GM18951 (cell line): Measurements from ENCODE around the gene TRIM8.
"Not testable (repeated sequence)": the region's sequence is repeated elsewhere in the genome, so short reads cannot be mapped to it uniquely, and the experiment has no call there.

Experiments used
- POLR2A ChIP-seq: IDR thresholded peaks from 4 replicates; pipeline ENCODE4 v1.6.1; 2011; ENCODE audit warnings: mild to moderate bottlenecking; ENCODE audit not compliant: insufficient read length, insufficient read depth; ENCODE audit errors: extremely low read depth
- in situ Hi-C: fragments of 300-500 bp; cut with MboI; formaldehyde crosslinking; loops from one replicate; pipeline ENCODE4 v1.12.0; 2022; ENCODE audit warnings: low sequenced_read_pairs, mixed read lengths, inconsistent platforms; ENCODE audit not compliant: unreplicated experiment

TRIM8 gene

GRCh38 chr10:102652170-102652916 lies 8.1 kb downstream of the TRIM8 start:
- no peak for TF ChIP-seq POLR2A
- in situ Hi-C loops, result no loop called here

GRCh38 chr10:102653060-102653459 lies 8.8 kb downstream of the TRIM8 start:
- TF ChIP-seq POLR2A, result no peak
- in situ Hi-C loops, result no loop called here

GRCh38 chr10:102654566-102654965 lies 10.3 kb downstream of the TRIM8 start:
- in situ Hi-C loops, result no loop called here
- TF ChIP-seq POLR2A, result no peak

- TF ChIP-seq POLR2A, result no peak
- in situ Hi-C loops, result no loop called here
Measured at GRCh38 chr10:102654969-102655368, 10.7 kb downstream of the TRIM8 start.

GRCh38 chr10:102656026-102656425 lies 11.7 kb downstream of the TRIM8 start:
- TF ChIP-seq POLR2A, result no peak
- in situ Hi-C loops, result no loop called here

- in situ Hi-C loops, result no loop called here
- no peak for TF ChIP-seq POLR2A
Measured at GRCh38 chr10:102656791-102657371, 12.6 kb downstream of the TRIM8 start.

- no peak for TF ChIP-seq POLR2A
Measured at GRCh38 chr10:102657451-102657850, 13.2 kb downstream of the TRIM8 start.

GRCh38 chr10:102657984-102658724 lies 13.9 kb downstream of the TRIM8 start:
- no peak for TF ChIP-seq POLR2A
- in situ Hi-C loops, result no loop called here

More at GRCh38 chr10:102657451-102657850, 13.2 kb downstream of the TRIM8 start:
- in situ Hi-C loops, result no loop called here

GRCh38 chr10:102658802-102659201 lies 14.5 kb downstream of the TRIM8 start:
- TF ChIP-seq POLR2A, result no peak
- in situ Hi-C loops, result no loop called here

GRCh38 chr10:102660888-102661657 lies 16.8 kb downstream of the TRIM8 start:
- peak; percentile 59 for TF ChIP-seq POLR2A
- in situ Hi-C loops, result no loop called here

- in situ Hi-C loops, result no loop called here
- no peak for TF ChIP-seq POLR2A
Measured at GRCh38 chr10:102661658-102662028, 17.4 kb downstream of the TRIM8 start.

- TF ChIP-seq POLR2A, result no peak
- in situ Hi-C loops, result no loop called here
Measured at GRCh38 chr10:102665904-102666509, 21.7 kb downstream of the TRIM8 start.

GRCh38 chr10:102667411-102667810 lies 23.1 kb downstream of the TRIM8 start:
- in situ Hi-C loops, result not testable (repeated sequence)
